NT2/D1 (cell line): ENCODE results near the gene TFDP2.

Experiments
- SUZ12 ChIP-seq: IDR thresholded peaks from 2 replicates; pipeline ENCODE4 v1.6.1; 2011; ENCODE audit not compliant: insufficient read length, insufficient read depth; ENCODE audit errors: extremely low read depth
- ZNF274 ChIP-seq: IDR thresholded peaks from 2 replicates; pipeline ENCODE4 v1.6.1; 2011; ENCODE audit warnings: mild to moderate bottlenecking, low read depth, low read length

- no peak for TF ChIP-seq SUZ12
- TF ChIP-seq ZNF274 = no peak
Observed at GRCh38 chr3:142009029-142009428, 140.3 kb downstream of the TFDP2 start.
